Upper lobe of left lung (tissue), 4 donors: ENCODE data around the gene ALDH7A1.
A peak's percentile ranks its signal among the peaks of the same experiment; 100 is the strongest.

Experiments
- EP300 ChIP-seq, 4 donors: sonication (generic); formaldehyde crosslinking; IDR thresholded peaks; one replicate each; pipeline ENCODE4 v1.5.1; 2017; ENCODE audit warnings: antibody characterized with exemption in 4 of 4, control low read depth in 2 of 4
- POLR2A ChIP-seq, 4 donors: fragments of 450-650 bp; IDR thresholded peaks; one replicate each; pipeline ENCODE4 v1.5.1; 2016 to 2017; ENCODE audit warnings: antibody characterized with exemption in 4 of 4, mild to moderate bottlenecking in 2 of 4
- POLR2AphosphoS5 ChIP-seq, 2 donors: sonication (generic); formaldehyde crosslinking; IDR thresholded peaks; one replicate each; pipeline ENCODE4 v1.5.1; 2017; ENCODE audit warnings: antibody characterized with exemption in 2 of 2
- TF ChIP-seq, protein P1 (sequence below), 6 experiments: fragments of 450-650 bp in 4 of 6; fragments of 200-600 bp in 2 of 6; sonication (generic) in 2 of 6; IDR thresholded peaks; one replicate each; pipeline ENCODE4 v1.5.1; 2016 to 2019; ENCODE audit warnings: antibody characterized with exemption in 6 of 6

- TF ChIP-seq, protein P1, sequence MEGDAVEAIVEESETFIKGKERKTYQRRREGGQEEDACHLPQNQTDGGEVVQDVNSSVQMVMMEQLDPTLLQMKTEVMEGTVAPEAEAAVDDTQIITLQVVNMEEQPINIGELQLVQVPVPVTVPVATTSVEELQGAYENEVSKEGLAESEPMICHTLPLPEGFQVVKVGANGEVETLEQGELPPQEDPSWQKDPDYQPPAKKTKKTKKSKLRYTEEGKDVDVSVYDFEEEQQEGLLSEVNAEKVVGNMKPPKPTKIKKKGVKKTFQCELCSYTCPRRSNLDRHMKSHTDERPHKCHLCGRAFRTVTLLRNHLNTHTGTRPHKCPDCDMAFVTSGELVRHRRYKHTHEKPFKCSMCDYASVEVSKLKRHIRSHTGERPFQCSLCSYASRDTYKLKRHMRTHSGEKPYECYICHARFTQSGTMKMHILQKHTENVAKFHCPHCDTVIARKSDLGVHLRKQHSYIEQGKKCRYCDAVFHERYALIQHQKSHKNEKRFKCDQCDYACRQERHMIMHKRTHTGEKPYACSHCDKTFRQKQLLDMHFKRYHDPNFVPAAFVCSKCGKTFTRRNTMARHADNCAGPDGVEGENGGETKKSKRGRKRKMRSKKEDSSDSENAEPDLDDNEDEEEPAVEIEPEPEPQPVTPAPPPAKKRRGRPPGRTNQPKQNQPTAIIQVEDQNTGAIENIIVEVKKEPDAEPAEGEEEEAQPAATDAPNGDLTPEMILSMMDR (IDR thresholded peaks at IDR 0.05), result peak in 3 of 6 experiments; percentile 28 to 38 (median 33)
- TF ChIP-seq POLR2A (IDR thresholded peaks at IDR 0.05) (peak in 2 of 4 donors; percentile 22 to 66), EP300 (IDR thresholded peaks at IDR 0.05) (no peak), POLR2AphosphoS5 (IDR thresholded peaks at IDR 0.05) (peak in 1 of 2 donors; percentile 78)
These were observed at the start of gene ALDH7A1 for GRCh38 chr5:126594748-126595485.
